Measurements from ENCODE around the gene DSPP.

DSPP gene

GRCh38 chr4:87654487-87655044 lies 46.2 kb downstream of the DSPP start:
- no peaks in the 10 kb centered on the region for H3K36me3 ChIP-seq (ENCODE audit: control insufficient read depth, insufficient read depth, low read length)
- no peak for DNase-seq
- H3K4me3 ChIP-seq (ENCODE audit: insufficient read depth, low read depth, low read length, poor library complexity, severe bottlenecking), result no peak overlapping the region
- no peak overlapping the region for H3K27ac ChIP-seq (ENCODE audit: insufficient read depth, low read length, poor library complexity, severe bottlenecking)
- H3K4me1 ChIP-seq (ENCODE audit: control insufficient read depth, insufficient read depth, low read length, poor library complexity, severe bottlenecking), result no peaks in the 10 kb centered on the region
- H3K27me3 ChIP-seq (replicated peaks; ENCODE audit: control insufficient read depth, insufficient read depth, low read length, poor library complexity, severe bottlenecking), result no peaks in the 10 kb centered on the region
- no peaks in the 10 kb centered on the region for H3K9me3 ChIP-seq (ENCODE audit: control insufficient read depth, low read length)

GRCh38 chr4:87657525-87657924 lies 49.2 kb downstream of the DSPP start:
- H3K9me3 ChIP-seq (ENCODE audit: control insufficient read depth, low read length), result no peaks in the 10 kb centered on the region
- no peak for DNase-seq
- no peak overlapping the region for H3K27ac ChIP-seq (ENCODE audit: insufficient read depth, low read length, poor library complexity, severe bottlenecking)
- H3K4me1 ChIP-seq (ENCODE audit: control insufficient read depth, insufficient read depth, low read length, poor library complexity, severe bottlenecking), result no peaks in the 10 kb centered on the region
- no peaks in the 10 kb centered on the region for H3K27me3 ChIP-seq (replicated peaks; ENCODE audit: control insufficient read depth, insufficient read depth, low read length, poor library complexity, severe bottlenecking)
- H3K4me3 ChIP-seq (ENCODE audit: insufficient read depth, low read depth, low read length, poor library complexity, severe bottlenecking), result no peak overlapping the region
- no peaks in the 10 kb centered on the region for H3K36me3 ChIP-seq (ENCODE audit: control insufficient read depth, insufficient read depth, low read length)

- no peaks in the 10 kb centered on the region for H3K27me3 ChIP-seq (replicated peaks; ENCODE audit: control insufficient read depth, insufficient read depth, low read length, poor library complexity, severe bottlenecking)
- no peaks in the 10 kb centered on the region for H3K9me3 ChIP-seq (ENCODE audit: control insufficient read depth, low read length)
- no peaks in the 10 kb centered on the region for H3K36me3 ChIP-seq (ENCODE audit: control insufficient read depth, insufficient read depth, low read length)
- no peak for DNase-seq
- no peaks in the 10 kb centered on the region for H3K4me1 ChIP-seq (ENCODE audit: control insufficient read depth, insufficient read depth, low read length, poor library complexity, severe bottlenecking)
- no peak overlapping the region for H3K27ac ChIP-seq (ENCODE audit: insufficient read depth, low read length, poor library complexity, severe bottlenecking)
- no peak overlapping the region for H3K4me3 ChIP-seq (ENCODE audit: insufficient read depth, low read depth, low read length, poor library complexity, severe bottlenecking)
Measured at GRCh38 chr4:87659247-87659931, 51.1 kb downstream of the DSPP start.

GRCh38 chr4:87662871-87663270 lies 54.5 kb downstream of the DSPP start:
- Histone ChIP-seq H3K27me3 (replicated peaks; ENCODE audit: control insufficient read depth, insufficient read depth, low read length, poor library complexity, severe bottlenecking) (no peaks in the 10 kb centered on the region), H3K36me3 (ENCODE audit: control insufficient read depth, insufficient read depth, low read length) (no peaks in the 10 kb centered on the region)
- no peak for DNase-seq

More at GRCh38 chr4:87662871-87663270, 54.5 kb downstream of the DSPP start:
- no peak overlapping the region for H3K4me3 ChIP-seq (ENCODE audit: insufficient read depth, low read depth, low read length, poor library complexity, severe bottlenecking)
- no peaks in the 10 kb centered on the region for H3K9me3 ChIP-seq (ENCODE audit: control insufficient read depth, low read length)
- no peak overlapping the region for H3K27ac ChIP-seq (ENCODE audit: insufficient read depth, low read length, poor library complexity, severe bottlenecking)
- H3K4me1 ChIP-seq (ENCODE audit: control insufficient read depth, insufficient read depth, low read length, poor library complexity, severe bottlenecking), result no peaks in the 10 kb centered on the region
